Measurements from ENCODE around the gene FLYWCH1. TPM values are rescaled to one million over a fixed set of nuclear protein-coding genes. Genes with fewer than 3 reads are reported as not detected.
"Not testable (repeated sequence)": the region's sequence is repeated elsewhere in the genome, so short reads cannot be mapped to it uniquely, and the experiment has no call there.

FLYWCH1 gene
- polyA plus RNA-seq, 3 donors = 5.0 to 42.7 (median 7.1) TPM

DNA sequence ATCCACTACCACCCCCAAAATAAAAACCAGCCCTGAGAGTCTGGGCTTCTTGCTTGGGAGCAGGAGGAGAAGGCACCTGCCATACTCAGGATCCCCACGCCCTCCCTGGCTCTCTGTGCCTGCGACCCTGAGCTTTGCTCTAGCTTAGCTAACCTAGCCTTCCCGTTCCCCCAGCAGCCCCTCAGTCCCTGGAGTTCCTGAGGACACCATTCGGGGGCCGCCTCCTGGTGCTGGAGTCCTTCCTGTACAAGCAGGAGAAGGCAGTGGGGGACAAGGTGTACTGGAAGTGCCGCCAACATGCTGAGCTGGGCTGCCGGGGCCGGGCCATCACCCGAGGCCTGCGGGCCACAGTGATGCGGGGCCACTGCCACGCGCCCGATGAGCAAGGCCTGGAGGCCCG is 18.5 kb downstream of the FLYWCH1 start:
- peaks cover 6% of the 10 kb centered on the region for H4K20me1 ChIP-seq (ENCODE audit: insufficient read depth, low read length)
- no peak overlapping the region for H3K4me3 ChIP-seq (replicated peaks in 1 of 3; ENCODE audit: low read depth in 2 of 3, low read length in 3 of 3)
- H3K36me3 ChIP-seq (replicated peaks in 1 of 2; ENCODE audit: control insufficient read depth in 1 of 2, insufficient read depth in 2 of 2, low read length in 2 of 2) = peaks cover 19 to 42% of the 10 kb centered on the region in 2 donors
- H3K9ac ChIP-seq (ENCODE audit: insufficient read depth, low read length, poor library complexity, severe bottlenecking) = no peak overlapping the region
- H3K27ac Mint-ChIP-seq = no peak overlapping the region
- no peak for DNase-seq
- WGBS (ENCODE audit: insufficient coverage) = over 99% methylated on average over 14 of the region's 15 CpGs
- H3K9me3 ChIP-seq (replicated peaks in 1 of 2; ENCODE audit: control insufficient read depth in 1 of 2, insufficient read depth in 1 of 2, low read length in 2 of 2) = no peaks in the 10 kb centered on the region
- H2AFZ ChIP-seq (ENCODE audit: insufficient read depth, low read depth, low read length, poor library complexity, severe bottlenecking) = no peak overlapping the region
- H3K79me2 ChIP-seq (ENCODE audit: insufficient read depth, low read length) = no peaks in the 10 kb centered on the region
- H3K4me3 Mint-ChIP-seq = no peak overlapping the region
- H3K27me3 ChIP-seq (ENCODE audit: control insufficient read depth in 2 of 2, insufficient read depth in 2 of 2, low read length in 2 of 2) = no peaks in the 10 kb centered on the region
- peaks cover 8% of the 10 kb centered on the region for H3K4me1 Mint-ChIP-seq
- no peak overlapping the region for H3K4me2 ChIP-seq (replicated peaks; ENCODE audit: extremely low read depth, low read length, poor library complexity, severe bottlenecking)
- H3K27me3 Mint-ChIP-seq (ENCODE audit: low read depth in 3 of 3) = no peaks in the 10 kb centered on the region
- H3K4me1 ChIP-seq (ENCODE audit: control insufficient read depth in 1 of 2, insufficient read depth in 2 of 2, low read length in 2 of 2) = peaks cover 6 to 8% of the 10 kb centered on the region in 2 donors
- intact Hi-C loops (cut with micrococcal nuclease) = no loop called here
- no peak overlapping the region for H3K27ac ChIP-seq (ENCODE audit: low read depth in 1 of 2, low read length in 2 of 2)
- peaks cover 23 to 45% of the 10 kb centered on the region in 2 donors for H3K36me3 Mint-ChIP-seq
- H3K9me3 Mint-ChIP-seq = peaks cover 0 to 1% (median 0%) of the 10 kb centered on the region in 7 donors
- TF ChIP-seq CTCF (IDR thresholded peaks at IDR 0.05) = no peak

DNA sequence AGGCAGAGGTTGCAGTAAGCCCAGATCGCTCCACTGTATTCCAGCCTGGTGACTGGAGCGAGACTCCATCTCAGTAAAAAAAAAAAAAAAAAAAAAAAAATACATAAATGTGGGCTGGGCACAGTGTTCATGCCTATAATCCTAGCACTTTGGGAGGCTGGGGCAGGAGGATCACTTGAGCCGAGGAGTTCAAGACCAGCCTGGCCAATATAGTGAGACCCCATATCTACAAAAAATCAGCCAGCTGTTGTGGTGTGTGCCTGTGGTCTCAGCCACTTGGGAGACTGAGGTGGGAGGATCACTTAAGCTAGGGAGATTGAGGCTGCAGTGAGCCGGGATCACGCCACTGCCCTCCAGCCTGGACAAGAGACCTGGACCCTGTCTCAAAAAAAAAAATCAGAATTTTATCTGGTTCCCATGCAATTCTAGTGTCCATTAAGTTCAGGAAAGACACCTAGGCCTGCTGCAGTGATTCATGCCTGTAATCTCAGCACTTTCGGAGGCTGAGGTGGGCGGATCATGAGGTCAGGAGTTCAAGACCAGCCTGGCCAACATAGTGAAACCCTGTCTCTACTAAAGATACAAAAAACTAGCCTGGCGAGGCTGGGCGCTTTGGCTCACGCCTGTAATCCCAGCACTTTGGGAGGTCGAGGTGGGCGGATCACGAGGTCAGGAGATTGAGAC is 19.6 kb downstream of the FLYWCH1 start:
- H3K4me3 ChIP-seq (replicated peaks in 1 of 3; ENCODE audit: low read depth in 2 of 3, low read length in 3 of 3); H3K27me3 ChIP-seq (ENCODE audit: control insufficient read depth in 2 of 2, insufficient read depth in 2 of 2, low read length in 2 of 2); DNase-seq; H3K4me2 ChIP-seq (replicated peaks; ENCODE audit: extremely low read depth, low read length, poor library complexity, severe bottlenecking); H3K27ac ChIP-seq (ENCODE audit: low read depth in 1 of 2, low read length in 2 of 2); H2AFZ ChIP-seq (ENCODE audit: insufficient read depth, low read depth, low read length, poor library complexity, severe bottlenecking); H3K9me3 Mint-ChIP-seq; H3K9me3 ChIP-seq (replicated peaks in 1 of 2; ENCODE audit: control insufficient read depth in 1 of 2, insufficient read depth in 1 of 2, low read length in 2 of 2); H3K79me2 ChIP-seq (ENCODE audit: insufficient read depth, low read length); H3K27ac Mint-ChIP-seq; H3K4me1 Mint-ChIP-seq; intact Hi-C loops (cut with micrococcal nuclease); H3K9ac ChIP-seq (ENCODE audit: insufficient read depth, low read length, poor library complexity, severe bottlenecking); H3K27me3 Mint-ChIP-seq (ENCODE audit: low read depth in 3 of 3); H3K4me1 ChIP-seq (ENCODE audit: control insufficient read depth in 1 of 2, insufficient read depth in 2 of 2, low read length in 2 of 2); H3K4me3 Mint-ChIP-seq; H4K20me1 ChIP-seq (ENCODE audit: insufficient read depth, low read length): not testable (repeated sequence)
- peaks cover 26 to 54% of the 10 kb centered on the region in 2 donors for H3K36me3 ChIP-seq (replicated peaks in 1 of 2; ENCODE audit: control insufficient read depth in 1 of 2, insufficient read depth in 2 of 2, low read length in 2 of 2)
- H3K36me3 Mint-ChIP-seq = peaks cover 32 to 55% of the 10 kb centered on the region in 2 donors
- 84% methylated on average over 7 of the region's 13 CpGs for whole genome bisulfite sequencing (ENCODE audit: insufficient coverage)

Measured in CD14-positive monocyte (primary cell).